ENCODE results near the gene IL17RB. TPM values are rescaled to one million over a fixed set of nuclear protein-coding genes. Genes with fewer than 3 reads are reported as not detected.

IL17RB gene
- total and polyA plus RNA-seq, 2 of the 8 experiments (the other 6 are each of a cell fraction or from before 2014, with no cell fraction given), result 7.0 to 24.6 TPM

DNA sequence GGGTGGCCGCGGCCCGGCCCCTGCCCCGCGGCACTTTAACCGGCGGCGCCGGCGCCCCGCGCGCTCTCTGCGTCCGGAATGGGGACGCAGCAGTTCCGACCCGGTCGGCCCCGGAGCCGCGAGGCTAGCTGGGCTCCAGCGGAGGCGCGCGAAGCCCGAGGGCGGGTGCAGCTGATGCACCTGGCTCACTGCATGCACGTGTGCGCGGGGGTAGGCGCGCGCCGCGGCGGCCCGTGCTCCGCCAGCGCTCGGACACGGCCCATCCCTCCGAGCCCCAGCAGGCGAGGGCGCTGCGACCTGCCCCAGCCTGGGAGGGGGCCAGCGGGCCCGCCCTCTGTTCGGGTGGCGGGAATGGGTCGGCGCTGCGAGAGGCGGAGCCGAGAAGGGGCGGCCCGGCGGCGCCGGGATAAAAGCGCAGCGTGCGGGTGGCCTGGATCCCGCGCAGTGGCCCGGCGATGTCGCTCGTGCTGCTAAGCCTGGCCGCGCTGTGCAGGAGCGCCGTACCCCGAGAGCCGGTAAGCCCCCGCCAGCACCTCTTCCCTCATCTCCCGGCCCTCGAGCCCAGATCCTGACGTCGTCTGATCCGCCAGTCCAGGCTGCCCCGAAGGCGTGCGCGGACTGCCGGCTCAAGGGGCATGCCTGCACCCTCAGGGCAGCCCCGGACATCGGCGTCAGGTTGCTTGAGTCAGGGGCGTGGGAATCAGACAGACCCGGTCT lies at the start of gene IL17RB, which contains the start of gene CHDH (continued):
- no peak for TF ChIP-seq NRF1 (IDR thresholded peaks at IDR 0.05; ENCODE audit: low read depth, low read length)
- TF ChIP-seq RXRA (IDR thresholded peaks at IDR 0.05; ENCODE audit: insufficient read depth, low read depth, low read length), result no peak
- TF ChIP-seq POU5F1 (IDR thresholded peaks at IDR 0.05; ENCODE audit: low read depth, low read length), result no peak
- TF ChIP-seq E2F6 (IDR thresholded peaks at IDR 0.05), result peak; percentile 94
- no peak for TF ChIP-seq GTF2F1 (IDR thresholded peaks at IDR 0.05; ENCODE audit: borderline replicate concordance, low read depth, low read length)
- no peak for TF ChIP-seq BCL11A (IDR thresholded peaks at IDR 0.05; ENCODE audit: low read depth in 2 of 2, low read length in 2 of 2)
- no peak for TF ChIP-seq CHD2 (IDR thresholded peaks at IDR 0.05; ENCODE audit: low read length)
- no peak for TF ChIP-seq FOSL1 (IDR thresholded peaks at IDR 0.05; ENCODE audit: insufficient read depth, low read depth, low read length)
- no peak for TF ChIP-seq SP2 (IDR thresholded peaks at IDR 0.05; ENCODE audit: low read length)
- TF ChIP-seq TCF12 (IDR thresholded peaks at IDR 0.05; ENCODE audit: low read depth, low read length), result no peak
- TF ChIP-seq NANOG (IDR thresholded peaks at IDR 0.05; ENCODE audit: insufficient read depth, low read depth, low read length, poor library complexity, severe bottlenecking), result no peak
- TF ChIP-seq MAFK (IDR thresholded peaks at IDR 0.05; ENCODE audit: low read depth, low read length), result no peak
- no peak for TF ChIP-seq YY1 (IDR thresholded peaks at IDR 0.05; ENCODE audit: low read depth, low read length)
- TF ChIP-seq ASH2L (IDR thresholded peaks at IDR 0.05; ENCODE audit: low read length), result peak; percentile 64
- TF ChIP-seq CEBPB (IDR thresholded peaks at IDR 0.05; ENCODE audit: low read depth, low read length), result no peak
- TF ChIP-seq CBX5 (IDR thresholded peaks at IDR 0.05; ENCODE audit: low read depth, low read length), result no peak
- TF ChIP-seq USF2 (IDR thresholded peaks at IDR 0.05; ENCODE audit: low read length), result no peak
- TF ChIP-seq HDAC2 (IDR thresholded peaks at IDR 0.05; ENCODE audit: borderline replicate concordance in 1 of 2, low read depth in 2 of 2, low read length in 2 of 2), result no peak
- TF ChIP-seq EP300 (IDR thresholded peaks at IDR 0.05; ENCODE audit: borderline replicate concordance in 1 of 2, low read depth in 2 of 2, low read length in 2 of 2), result no peak
- 0 out of 4 replicates have a peak, but pooled peaks of 1 of the 2 experiments have one; percentile 15 for TF ChIP-seq SIN3A (conservative IDR thresholded peaks at IDR 0.05 in 1 of 2, IDR thresholded peaks at IDR 0.05 in 1 of 2; ENCODE audit: low read depth in 1 of 2, low read length in 2 of 2)
- no peak for TF ChIP-seq TAF7 (optimal IDR thresholded peaks at IDR 0.05; ENCODE audit: borderline replicate concordance, low read depth, low read length)
